NT2/D1 (cell line): ENCODE measurements around the gene NAXD.

Experiments used
- SUZ12 ChIP-seq: IDR thresholded peaks from 2 replicates; pipeline ENCODE4 v1.6.1; 2011; ENCODE audit not compliant: insufficient read length, insufficient read depth; ENCODE audit errors: extremely low read depth
- YY1 ChIP-seq: IDR thresholded peaks from 2 replicates; pipeline ENCODE4 v1.6.1; 2011; ENCODE audit not compliant: insufficient read length, insufficient read depth
- ZNF274 ChIP-seq: IDR thresholded peaks from 2 replicates; pipeline ENCODE4 v1.6.1; 2011; ENCODE audit warnings: mild to moderate bottlenecking, low read depth, low read length

DNA sequence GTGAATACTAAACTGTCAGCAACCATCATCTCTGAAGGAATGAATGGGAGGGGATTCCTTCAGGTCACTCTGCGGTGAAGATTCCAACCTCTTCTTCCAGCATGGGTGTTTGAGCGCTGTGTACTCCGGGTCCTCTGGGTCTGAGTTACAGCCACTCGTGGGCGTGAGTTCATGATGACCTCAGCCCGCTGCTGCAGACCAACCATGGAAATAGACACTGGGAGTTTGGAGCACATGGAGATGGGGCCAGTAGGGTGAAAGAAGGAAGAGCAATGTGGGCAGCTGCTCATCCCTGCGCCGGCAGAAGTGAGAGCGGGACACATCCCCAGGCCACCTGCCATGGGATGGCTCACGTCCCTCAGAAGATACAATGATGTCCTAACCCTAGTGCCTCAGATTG lies 37.0 kb upstream of the NAXD start:
- TF ChIP-seq SUZ12: no peak
- TF ChIP-seq YY1: no peak
- TF ChIP-seq ZNF274: no peak
